ENCODE data around the gene LENG1. TPM values are rescaled to one million over a fixed set of nuclear protein-coding genes. Genes with fewer than 3 reads are reported as not detected.
A peak's percentile ranks its signal among the peaks of the same experiment; 100 is the strongest.

Gene LENG1
- total and polyA plus RNA-seq, 9 of the 15 experiments (the other 6 are each of a cell fraction or from before 2014, with no cell fraction given) = 0.30 to 10.5 (median 4.7) TPM

GRCh38 chr19:54188215-54188871 is 28.8 kb upstream of the LENG1 start (continued):
- TF ChIP-seq, protein P1, sequence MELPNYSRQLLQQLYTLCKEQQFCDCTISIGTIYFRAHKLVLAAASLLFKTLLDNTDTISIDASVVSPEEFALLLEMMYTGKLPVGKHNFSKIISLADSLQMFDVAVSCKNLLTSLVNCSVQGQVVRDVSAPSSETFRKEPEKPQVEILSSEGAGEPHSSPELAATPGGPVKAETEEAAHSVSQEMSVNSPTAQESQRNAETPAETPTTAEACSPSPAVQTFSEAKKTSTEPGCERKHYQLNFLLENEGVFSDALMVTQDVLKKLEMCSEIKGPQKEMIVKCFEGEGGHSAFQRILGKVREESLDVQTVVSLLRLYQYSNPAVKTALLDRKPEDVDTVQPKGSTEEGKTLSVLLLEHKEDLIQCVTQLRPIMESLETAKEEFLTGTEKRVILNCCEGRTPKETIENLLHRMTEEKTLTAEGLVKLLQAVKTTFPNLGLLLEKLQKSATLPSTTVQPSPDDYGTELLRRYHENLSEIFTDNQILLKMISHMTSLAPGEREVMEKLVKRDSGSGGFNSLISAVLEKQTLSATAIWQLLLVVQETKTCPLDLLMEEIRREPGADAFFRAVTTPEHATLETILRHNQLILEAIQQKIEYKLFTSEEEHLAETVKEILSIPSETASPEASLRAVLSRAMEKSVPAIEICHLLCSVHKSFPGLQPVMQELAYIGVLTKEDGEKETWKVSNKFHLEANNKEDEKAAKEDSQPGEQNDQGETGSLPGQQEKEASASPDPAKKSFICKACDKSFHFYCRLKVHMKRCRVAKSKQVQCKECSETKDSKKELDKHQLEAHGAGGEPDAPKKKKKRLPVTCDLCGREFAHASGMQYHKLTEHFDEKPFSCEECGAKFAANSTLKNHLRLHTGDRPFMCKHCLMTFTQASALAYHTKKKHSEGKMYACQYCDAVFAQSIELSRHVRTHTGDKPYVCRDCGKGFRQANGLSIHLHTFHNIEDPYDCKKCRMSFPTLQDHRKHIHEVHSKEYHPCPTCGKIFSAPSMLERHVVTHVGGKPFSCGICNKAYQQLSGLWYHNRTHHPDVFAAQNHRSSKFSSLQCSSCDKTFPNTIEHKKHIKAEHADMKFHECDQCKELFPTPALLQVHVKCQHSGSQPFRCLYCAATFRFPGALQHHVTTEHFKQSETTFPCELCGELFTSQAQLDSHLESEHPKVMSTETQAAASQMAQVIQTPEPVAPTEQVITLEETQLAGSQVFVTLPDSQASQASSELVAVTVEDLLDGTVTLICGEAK (IDR thresholded peaks at IDR 0.05) = no peak
- TF ChIP-seq, protein P1 (CRISPR knock-in tag; IDR thresholded peaks at IDR 0.05) = no peak
- TF ChIP-seq FOXK1 (CRISPR knock-in tag; IDR thresholded peaks at IDR 0.05; ENCODE audit: borderline replicate concordance) (no peak), HNRNPL (IDR thresholded peaks at IDR 0.05; ENCODE audit: low read depth, low read length) (no peak), PYGO2 (tag; IDR thresholded peaks at IDR 0.05) (no peak), MYNN (IDR thresholded peaks at IDR 0.05) (no peak), MYNN (CRISPR knock-in tag; IDR thresholded peaks at IDR 0.05) (no peak), KLF13 (tag; IDR thresholded peaks at IDR 0.05; ENCODE audit: borderline replicate concordance, low read depth) (no peak), TEAD4 (IDR thresholded peaks at IDR 0.05; ENCODE audit: low read length) (peak; percentile 59; the same call in 1 of the 2 replicates), TEAD4 (CRISPR knock-in tag; IDR thresholded peaks at IDR 0.05; ENCODE audit: borderline replicate concordance) (no peak), STAT5B (CRISPR knock-in tag; IDR thresholded peaks at IDR 0.05) (no peak), U2AF2 (optimal IDR thresholded peaks at IDR 0.05; ENCODE audit: low read depth, low read length) (no peak), CTCFL (IDR thresholded peaks at IDR 0.05; ENCODE audit: borderline replicate concordance, insufficient read depth, low read depth, low read length, poor library complexity, severe bottlenecking) (no peak), ZSCAN29 (IDR thresholded peaks at IDR 0.05) (no peak), ZNF239 (CRISPR knock-in tag; IDR thresholded peaks at IDR 0.05) (no peak), ZNF584 (CRISPR knock-in tag; IDR thresholded peaks at IDR 0.05; ENCODE audit: low read depth) (no peak)
- TF ChIP-seq, protein P2, sequence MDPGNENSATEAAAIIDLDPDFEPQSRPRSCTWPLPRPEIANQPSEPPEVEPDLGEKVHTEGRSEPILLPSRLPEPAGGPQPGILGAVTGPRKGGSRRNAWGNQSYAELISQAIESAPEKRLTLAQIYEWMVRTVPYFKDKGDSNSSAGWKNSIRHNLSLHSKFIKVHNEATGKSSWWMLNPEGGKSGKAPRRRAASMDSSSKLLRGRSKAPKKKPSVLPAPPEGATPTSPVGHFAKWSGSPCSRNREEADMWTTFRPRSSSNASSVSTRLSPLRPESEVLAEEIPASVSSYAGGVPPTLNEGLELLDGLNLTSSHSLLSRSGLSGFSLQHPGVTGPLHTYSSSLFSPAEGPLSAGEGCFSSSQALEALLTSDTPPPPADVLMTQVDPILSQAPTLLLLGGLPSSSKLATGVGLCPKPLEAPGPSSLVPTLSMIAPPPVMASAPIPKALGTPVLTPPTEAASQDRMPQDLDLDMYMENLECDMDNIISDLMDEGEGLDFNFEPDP (CRISPR knock-in tag; IDR thresholded peaks at IDR 0.05) = no peak

All from K562 (cell line).